Adrenal gland (tissue), 5 donors: Measurements from ENCODE around the gene ZNF644.

Source experiments
- CTCF ChIP-seq, 6 experiments: fragments of 450-650 bp in 4 of 6; fragments of 200-600 bp in 2 of 6; sonication (generic) in 1 of 6; IDR thresholded peaks; 1 replicate in 5 of 6; 2 replicates in 1 of 6; pipeline versions ENCODE4 v1.5.1 to v1.8.0; 2016 to 2021; ENCODE audit warnings: antibody characterized with exemption in 6 of 6, mild to moderate bottlenecking in 2 of 6, moderate library complexity in 1 of 6
- POLR2A ChIP-seq, 2 donors: fragments of 450-650 bp; IDR thresholded peaks; one replicate each; pipeline ENCODE4 v1.6.1; 2017; ENCODE audit warnings: antibody characterized with exemption in 2 of 2, mild to moderate bottlenecking in 2 of 2, moderate library complexity in 1 of 2
- donor health status: DM: no; HTN: no; CAD: no.

- TF ChIP-seq CTCF (IDR thresholded peaks at IDR 0.05) (no peak), POLR2A (IDR thresholded peaks at IDR 0.05) (no peak)
These were observed 44.3 kb downstream of the ZNF644 start for GRCh38 chr1:90977522-90977921.
